Lower leg skin (tissue), 3 donors: ENCODE results near the gene PRKCZ.

Experiments used
- CTCF ChIP-seq, 3 donors: fragments of 450-650 bp; IDR thresholded peaks; one replicate each; pipeline ENCODE4 v1.5.1; 2016; ENCODE audit warnings: antibody characterized with exemption in 3 of 3, mild to moderate bottlenecking in 3 of 3, moderate library complexity in 2 of 3
- POLR2A ChIP-seq, 2 donors: fragments of 450-650 bp; IDR thresholded peaks; one replicate each; pipeline ENCODE4 v1.6.1; 2016 to 2017; ENCODE audit warnings: antibody characterized with exemption in 2 of 2, mild to moderate bottlenecking in 1 of 2, moderate library complexity in 1 of 2

GRCh38 chr1:2165646-2166045, 115.4 kb downstream of the PRKCZ start:
- no peak for TF ChIP-seq CTCF (IDR thresholded peaks at IDR 0.05)
- no peak for TF ChIP-seq POLR2A (IDR thresholded peaks at IDR 0.05)
